HG03025 (cell line): ENCODE results near the gene TTLL10.

Source experiments
- ATAC-seq: cut with Tn5 transposase; IDR thresholded peaks from one replicate; pipeline ENCODE4 v1.9.1; 2021; ENCODE audit warnings: mild to moderate bottlenecking, moderate library complexity; ENCODE audit not compliant: unreplicated experiment, low FRiP score

The TTLL10 gene

DNA sequence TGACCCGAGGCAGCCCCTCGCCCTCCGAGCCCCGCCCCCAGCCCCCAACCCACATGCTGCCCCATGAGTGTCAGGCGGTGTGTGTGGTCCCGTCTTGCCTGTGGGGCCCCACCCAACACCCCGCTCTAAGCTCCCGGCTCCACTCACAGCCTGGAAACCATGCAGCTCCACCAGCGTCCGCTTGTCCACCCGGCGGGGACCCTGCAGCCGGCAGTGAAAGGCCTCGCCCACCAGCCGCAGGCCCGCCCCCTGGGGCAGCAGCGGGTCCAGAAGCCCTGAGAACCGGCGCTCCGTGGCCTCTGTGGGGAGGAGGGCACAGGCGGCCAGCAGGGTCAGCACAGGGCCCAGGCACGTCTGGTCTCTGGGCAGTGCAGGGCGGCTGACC, 70.1 kb downstream of the TTLL10 start:
- no peak for ATAC-seq

DNA sequence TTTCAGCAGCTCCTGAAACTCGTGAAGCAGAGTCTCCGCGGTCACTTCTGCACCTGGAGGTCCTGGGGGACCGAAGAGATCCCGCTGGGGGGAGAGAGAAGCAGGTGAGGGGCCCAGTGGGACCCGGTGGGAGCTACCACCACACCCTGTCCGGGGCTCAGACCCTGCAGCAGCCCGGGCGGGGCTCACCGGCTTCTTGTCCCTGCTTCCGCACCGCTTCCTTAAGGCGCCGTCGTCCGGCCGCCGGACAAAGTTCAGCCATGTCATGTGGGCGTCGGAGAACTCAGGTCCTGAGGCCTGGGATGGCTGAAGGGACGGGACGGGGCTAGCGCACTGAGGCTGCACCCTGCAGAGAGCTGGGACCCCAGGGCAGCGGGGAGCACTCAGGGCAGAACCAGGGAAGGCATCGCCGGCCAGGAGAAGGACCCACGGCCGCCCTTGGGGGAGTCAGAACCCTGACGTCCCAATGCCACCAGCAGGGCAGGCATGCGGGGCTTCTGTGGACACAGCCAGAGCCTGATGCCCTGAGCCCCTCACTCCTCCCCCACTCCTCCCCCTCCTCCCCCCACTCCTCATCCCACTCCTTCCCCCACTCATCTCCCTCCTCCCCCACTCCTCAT, 70.6 kb downstream of the TTLL10 start:
- no peak for ATAC-seq

DNA sequence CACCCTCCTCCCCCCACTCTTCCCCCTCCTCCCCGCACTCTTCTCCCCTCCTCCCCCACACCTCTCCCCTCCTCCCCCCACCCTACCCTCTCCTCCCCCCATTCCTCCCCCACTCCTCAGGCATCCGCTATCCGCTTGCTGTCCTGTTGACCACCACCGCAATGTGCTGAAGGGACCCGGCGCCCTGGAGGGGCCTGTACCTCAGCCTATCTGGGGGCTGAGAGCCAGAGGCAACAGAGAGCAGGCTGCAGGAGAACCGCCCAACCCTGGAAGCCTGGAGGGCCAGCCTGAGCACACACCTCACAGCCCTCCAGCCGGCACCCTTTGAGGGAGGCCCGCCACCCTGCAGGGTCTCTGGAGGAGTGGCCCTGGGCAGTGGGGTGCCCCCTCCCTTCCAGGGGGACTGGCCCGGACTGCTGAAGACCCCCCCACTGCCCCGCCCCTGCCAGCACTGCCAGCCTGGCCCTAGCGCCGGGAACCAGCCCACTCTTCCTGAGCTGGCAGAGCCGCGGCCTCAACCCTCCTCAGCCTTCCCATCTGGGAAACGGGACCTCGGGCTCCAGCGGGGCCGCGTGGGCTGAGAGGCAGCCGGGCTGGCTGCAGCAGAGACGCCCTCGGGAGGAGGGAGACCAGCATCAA, 71.6 kb downstream of the TTLL10 start:
- ATAC-seq, result no peak

DNA sequence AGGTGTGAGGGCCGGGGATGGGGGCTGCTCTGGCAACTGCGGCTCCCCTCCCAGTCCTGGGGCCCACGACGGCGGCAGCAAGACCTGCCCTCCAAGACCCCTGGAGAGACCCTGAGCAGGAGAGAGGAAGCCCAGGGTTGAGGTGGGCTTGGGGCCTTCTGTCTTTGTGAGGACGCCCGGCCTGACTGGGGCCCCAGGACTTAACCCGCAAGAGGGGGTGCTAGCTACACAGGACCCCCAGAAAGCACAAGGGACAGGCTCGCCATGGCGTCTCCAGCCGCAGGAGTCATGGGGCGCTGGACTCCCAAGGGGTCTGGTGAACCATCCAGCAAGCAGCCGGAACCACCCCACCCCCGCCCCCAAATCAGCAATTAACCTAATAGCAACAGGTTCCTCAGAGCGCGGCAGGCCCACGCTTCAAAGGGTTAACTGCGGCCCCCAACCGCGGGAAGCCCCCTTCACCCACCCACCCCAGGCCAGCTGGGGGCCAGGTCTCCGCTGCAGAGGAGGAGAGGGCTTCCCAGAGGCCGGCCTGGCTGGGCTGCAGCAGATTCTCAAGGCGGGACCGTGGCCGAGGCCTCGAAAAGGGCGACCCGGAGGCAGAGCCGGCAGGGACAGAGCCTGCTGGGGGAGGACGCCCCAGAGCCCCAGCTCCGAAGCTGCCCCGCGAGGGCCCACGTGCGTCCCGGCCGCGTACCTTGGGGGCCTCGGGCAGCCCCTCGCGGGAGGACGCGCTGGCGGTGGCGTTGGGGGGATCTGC, 72.3 kb downstream of the TTLL10 start:
- no peak for ATAC-seq

DNA sequence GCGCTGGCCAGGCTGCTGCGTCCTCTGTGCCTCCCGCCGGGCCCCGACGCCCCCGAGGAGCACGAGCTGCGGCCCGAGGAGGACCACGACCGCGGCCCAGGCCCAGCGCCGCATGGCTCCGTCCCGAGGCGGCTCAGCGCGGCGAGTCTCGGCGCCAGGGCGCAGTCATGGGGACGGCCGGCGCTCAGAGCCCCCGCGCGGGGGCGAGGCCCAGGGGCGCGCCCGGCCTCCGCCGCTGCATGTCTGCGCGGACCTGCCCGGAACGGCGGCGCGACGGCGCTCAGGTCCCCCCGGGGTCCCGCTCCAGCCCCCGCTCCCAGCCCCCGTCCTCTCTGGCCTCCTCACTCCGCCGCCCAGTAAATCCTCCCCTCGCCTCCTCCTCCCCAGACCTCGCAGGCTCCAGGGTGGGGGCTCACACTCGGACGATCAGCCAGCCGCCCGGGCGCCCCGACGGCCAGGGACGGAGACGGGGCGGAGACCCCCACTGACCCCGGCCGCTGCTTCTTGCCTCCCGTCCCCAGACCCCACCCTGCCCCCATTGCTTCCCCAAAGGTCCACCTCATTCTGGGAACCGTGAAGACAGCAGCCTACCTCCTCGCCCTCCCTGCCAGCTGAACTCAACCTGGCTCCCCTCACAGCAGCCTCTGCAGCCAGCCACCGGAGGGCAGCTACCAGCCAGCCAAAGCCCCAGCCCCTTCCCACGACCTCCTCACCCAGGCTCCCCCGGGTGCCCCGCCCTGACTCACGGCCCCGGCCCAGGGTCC, 73.1 kb downstream of the TTLL10 start, which contains the start of gene C1QTNF12:
C1QTNF12 (minus strand) TSS at position 146 of the 764 bp plus-strand sequence; CDS start at position 114, 32 bp downstream.
- no peak for ATAC-seq

DNA sequence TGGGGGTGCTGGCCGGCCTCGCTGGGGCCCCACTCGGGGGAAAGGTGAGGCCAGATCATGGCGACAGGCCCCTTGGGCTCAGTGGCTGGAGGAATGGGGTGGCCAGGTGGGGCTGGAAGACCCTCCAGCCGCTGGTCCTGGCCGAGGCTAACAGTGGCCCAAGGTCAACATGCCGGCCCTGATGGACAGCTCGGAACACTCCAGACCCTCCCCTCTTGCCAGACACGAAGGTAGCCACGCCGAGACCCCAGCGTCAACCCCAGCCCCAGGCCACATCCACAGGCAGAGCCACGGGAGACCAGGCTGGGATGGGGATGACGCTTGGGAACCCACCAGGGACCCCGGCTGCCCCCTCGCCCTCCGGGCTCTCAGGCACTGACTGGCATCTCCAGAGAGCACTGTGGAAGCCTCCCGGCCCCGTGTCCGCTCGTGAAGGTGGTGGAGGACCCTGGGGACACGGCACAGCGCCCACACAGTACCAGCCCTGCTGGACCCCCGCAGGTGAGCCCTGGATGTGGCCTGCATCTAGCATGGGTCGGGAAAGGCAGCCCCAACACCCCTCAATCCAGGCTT, 73.7 kb downstream of the TTLL10 start:
- no peak for ATAC-seq
